ENCODE data around the gene CDC42EP3. TPM values are rescaled to one million over a fixed set of nuclear protein-coding genes. Genes with fewer than 3 reads are reported as not detected.

CDC42EP3 gene
- total RNA-seq, 4 donors from 2014 or later: 12.1 to 54.9 (median 29.9) TPM

GRCh38 chr2:37683921-37684780 is 12.7 kb upstream of the CDC42EP3 start:
- no peak for TF ChIP-seq CTCF (IDR thresholded peaks at IDR 0.05)
- no peak for ATAC-seq (ENCODE audit: low FRiP score)

GRCh38 chr2:37683241-37683640 is 11.8 kb upstream of the CDC42EP3 start:
- no peak for ATAC-seq (ENCODE audit: low FRiP score)
- no peak for TF ChIP-seq CTCF (IDR thresholded peaks at IDR 0.05)
- DNase-seq (ENCODE audit: low spot score): no peak

More at GRCh38 chr2:37683921-37684780, 12.7 kb upstream of the CDC42EP3 start:
- DNase-seq (ENCODE audit: low spot score): no peak

- TF ChIP-seq CTCF (IDR thresholded peaks at IDR 0.05): no peak
- ATAC-seq (ENCODE audit: low FRiP score) (no peak), DNase-seq (ENCODE audit: low spot score) (no peak)
Observed at GRCh38 chr2:37682473-37682872, 11.0 kb upstream of the CDC42EP3 start.

- no peak for TF ChIP-seq CTCF (IDR thresholded peaks at IDR 0.05)
- ATAC-seq (ENCODE audit: low FRiP score): no peak
- DNase-seq (ENCODE audit: low spot score): no peak
Observed at GRCh38 chr2:37681587-37681986, 10.1 kb upstream of the CDC42EP3 start.

- DNase-seq (ENCODE audit: low spot score) (no peak), ATAC-seq (ENCODE audit: low FRiP score) (no peak)
- no peak for TF ChIP-seq CTCF (IDR thresholded peaks at IDR 0.05)
Observed at GRCh38 chr2:37679072-37679695, 7.7 kb upstream of the CDC42EP3 start.

- ATAC-seq (ENCODE audit: low FRiP score) (no peak), DNase-seq (ENCODE audit: low spot score) (no peak)
- no peak for TF ChIP-seq CTCF (IDR thresholded peaks at IDR 0.05)
Observed at GRCh38 chr2:37676274-37676673, 4.8 kb upstream of the CDC42EP3 start.

All from omental fat pad (tissue), 4 donors.